HG03457 (cell line): ENCODE measurements around the gene ZHX3.

Source experiments
- ATAC-seq: cut with Tn5 transposase; IDR thresholded peaks from one replicate; pipeline ENCODE4 v1.9.1; 2021; ENCODE audit warnings: moderate number of reproducible peaks; ENCODE audit not compliant: unreplicated experiment

The ZHX3 gene

GRCh38 chr20:41355598-41356203, 38.2 kb upstream of the ZHX3 start:
- no peak for ATAC-seq

GRCh38 chr20:41355192-41355591, 37.7 kb upstream of the ZHX3 start:
- ATAC-seq = no peak

DNA sequence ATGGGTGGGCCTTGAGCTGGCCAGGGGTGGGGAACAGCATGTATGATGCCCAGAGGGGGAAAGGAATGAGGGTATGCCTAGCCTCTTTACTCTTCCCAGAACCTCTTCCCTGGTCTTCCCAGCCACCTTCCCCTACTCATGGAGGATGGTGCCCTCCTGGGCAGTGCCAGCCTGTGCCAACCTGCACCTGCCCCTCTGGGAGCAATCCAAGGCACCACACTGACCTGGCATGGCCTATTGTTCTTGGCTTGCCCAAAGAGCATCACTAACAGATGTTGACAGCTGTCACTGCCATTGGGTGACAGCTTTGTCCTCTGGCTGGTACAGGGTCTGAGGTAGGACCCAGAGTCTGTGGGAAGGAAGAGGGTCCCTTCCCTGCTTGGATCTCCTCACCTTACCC, 36.0 kb upstream of the ZHX3 start:
- ATAC-seq = no peak

DNA sequence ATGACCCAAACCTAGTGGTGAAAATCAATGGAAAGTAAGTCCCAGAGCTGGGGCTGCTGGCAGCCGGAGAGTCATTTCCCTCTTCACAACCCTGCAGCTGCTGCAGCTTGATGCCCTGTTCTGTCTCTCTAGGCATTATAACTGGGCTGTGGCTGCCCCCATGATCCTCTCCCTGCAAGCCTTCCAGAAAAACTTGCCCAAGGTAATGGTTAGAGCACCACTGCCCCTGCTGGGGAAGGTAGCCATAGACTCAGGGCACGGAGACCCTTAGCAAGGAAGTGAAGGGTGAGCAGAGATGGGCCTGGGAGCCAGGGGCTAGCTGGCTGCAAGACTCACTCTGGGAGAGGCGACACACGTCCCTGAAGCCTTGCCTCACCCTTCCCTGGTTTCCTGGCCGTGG, 35.1 kb upstream of the ZHX3 start:
- no peak for ATAC-seq

DNA sequence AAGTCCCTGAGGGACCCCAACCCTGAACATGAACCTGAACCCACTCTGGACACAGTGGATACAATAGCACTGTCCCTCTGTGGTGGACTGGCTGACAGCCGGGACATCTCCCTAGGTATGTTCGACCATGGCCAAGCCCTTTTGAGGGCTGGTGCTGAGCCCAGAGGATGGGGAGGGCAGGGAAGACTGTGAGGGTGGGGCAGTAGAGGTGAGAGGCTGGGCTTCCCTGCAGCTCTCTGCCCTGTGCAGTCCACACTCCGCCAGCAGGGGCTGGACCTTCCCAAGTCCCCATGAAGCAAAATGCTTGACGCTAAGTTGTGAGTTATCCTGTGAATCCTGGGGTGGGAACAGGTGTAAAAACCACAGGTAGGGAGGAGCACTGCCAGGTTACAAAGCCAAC, 34.6 kb upstream of the ZHX3 start:
- no peak for ATAC-seq

DNA sequence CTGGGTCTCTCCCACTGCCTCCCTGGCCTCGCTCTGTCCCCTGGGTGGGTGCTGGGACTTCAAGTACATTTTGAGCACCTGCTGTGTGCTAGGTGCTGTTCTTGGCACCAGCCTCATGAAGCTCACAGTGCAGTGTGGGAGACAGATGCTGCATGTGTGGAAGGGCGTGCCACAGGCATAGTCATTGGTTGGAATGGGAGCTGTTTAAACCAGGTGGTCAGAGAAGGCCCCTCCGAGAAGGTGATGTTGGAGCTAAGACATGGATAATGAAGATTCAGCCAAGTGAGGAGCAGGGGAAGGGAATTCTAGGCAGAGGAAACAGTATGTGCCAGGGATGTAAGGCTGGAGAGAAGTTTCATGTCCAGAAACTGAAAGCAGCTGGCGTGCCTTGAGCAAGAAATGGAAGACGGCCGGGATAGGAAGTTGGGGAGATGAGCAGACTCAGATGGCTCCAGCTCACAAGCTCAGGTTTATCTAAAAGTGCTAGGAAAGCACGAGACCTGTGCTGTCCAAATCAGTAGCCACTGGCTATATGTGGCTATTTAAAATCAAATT, 33.0 kb upstream of the ZHX3 start:
- no peak for ATAC-seq

DNA sequence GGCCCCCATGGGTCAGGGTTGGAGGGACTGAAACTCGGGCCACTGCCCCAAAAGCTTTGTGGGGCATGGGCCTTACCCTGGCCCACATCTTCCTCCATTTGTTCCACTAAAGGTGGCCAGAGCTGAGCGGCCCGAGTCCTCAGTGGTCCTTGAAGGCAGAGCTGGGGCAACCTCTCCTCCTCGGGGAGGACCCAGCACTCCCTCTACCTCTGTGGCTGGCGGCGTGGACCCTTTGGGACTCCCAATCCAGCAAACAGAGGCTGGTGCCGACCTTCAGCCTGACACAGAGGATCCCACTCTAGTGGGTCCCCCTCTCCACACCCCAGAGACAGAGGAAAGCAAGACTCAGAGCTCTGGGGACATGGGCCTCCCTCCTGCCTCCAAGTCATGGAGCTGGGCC, 32.4 kb upstream of the ZHX3 start:
- no peak for ATAC-seq

- ATAC-seq = no peak
These were observed 31.7 kb upstream of the ZHX3 start for GRCh38 chr20:41349266-41349665.

GRCh38 chr20:41348430-41349172, 31.1 kb upstream of the ZHX3 start:
- ATAC-seq = no peak

DNA sequence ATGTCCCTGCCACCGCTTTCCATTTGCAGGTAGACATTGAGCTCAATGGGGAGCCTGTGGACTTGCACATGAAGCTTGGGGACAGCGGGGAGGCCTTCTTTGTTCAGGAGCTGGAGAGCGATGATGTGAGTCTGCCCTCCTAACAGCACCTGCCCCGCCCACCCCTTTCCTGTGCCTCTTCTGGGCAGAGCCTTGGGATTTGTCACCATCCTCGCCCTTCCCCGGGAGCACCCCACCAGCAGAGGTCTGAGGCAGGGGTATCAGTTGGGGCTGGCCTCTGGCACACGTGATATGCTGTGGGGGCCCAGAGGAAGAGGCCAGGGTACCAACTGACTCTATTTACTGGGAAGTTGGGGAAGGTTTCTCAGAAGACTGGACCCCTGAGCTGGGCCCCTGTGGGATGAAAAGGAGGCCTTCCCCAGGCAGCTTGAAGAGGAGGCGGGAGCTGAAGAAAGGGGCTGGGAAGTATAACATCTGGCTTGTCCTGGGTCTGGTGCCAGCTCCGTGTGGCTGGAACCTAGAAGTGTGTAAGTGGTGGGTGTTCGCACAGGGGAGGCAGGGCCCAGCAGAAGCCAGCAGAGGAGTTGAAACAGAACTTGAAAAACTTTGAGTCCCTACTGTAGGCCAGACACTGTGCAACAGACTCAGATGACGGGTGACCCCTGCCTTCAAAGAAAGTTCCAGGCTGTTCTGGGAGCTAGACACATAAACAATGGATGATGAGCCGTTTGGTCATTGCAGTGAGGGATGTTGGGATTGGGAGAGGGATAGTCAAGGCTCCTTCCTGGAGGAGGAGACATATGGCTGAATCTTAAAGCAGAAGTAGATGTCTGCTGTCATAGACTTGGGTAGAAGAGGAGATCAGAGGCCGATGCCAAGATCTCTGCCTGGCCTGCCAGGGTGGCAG, 30.2 kb upstream of the ZHX3 start:
- ATAC-seq = no peak

DNA sequence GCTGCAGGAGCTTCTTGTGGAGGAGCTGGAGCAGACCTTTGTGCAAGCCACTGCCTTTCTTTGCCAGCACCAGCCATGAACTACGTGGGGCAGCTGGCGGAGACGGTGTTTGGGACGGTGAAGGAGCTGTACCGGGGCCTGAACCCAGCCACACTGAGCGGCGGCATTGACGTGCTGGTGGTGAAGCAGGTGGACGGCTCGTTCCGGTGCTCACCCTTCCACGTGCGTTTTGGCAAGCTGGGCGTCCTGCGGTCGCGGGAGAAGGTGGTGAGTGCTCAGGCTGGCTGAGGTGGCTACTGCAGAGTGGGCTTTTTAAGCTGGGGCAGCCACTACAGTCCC, 28.2 kb upstream of the ZHX3 start:
- no peak for ATAC-seq

DNA sequence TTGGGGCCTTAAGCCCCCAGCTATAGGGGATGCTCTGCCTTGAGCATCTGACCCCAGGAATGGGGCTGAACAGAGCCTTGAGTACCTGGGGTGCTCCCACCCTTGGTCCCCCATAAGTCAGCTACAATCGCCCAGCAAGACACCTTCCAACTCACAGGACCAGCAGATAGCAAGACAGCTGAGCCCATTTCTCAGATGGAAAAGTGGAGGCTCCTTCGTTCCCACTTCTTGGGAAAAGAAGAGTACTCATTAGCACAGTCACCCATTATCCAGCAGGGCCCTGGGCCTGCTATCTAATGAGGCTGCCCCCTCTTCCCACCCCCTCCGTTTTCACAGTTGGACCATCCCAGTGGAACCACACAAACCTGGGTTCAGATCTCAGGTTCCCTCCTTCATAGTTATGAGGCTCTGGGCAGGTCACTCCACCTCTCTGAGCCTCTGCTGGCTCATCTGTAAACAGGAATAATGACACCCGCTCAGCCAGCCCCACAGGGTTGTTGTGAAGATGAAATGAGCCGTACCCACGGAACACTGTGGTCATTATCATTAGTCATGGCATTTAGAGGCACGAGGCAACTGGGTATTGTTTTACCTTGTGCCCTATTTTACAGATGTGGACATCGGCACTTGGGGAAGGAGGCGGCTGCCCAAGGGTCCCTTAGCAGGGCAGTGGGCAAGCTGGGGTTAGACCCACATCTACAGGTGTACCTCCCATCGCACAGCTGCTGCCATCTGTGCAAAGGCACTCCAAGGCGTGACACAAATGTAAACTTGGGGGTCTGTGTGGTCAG, 27.6 kb upstream of the ZHX3 start:
- no peak for ATAC-seq

DNA sequence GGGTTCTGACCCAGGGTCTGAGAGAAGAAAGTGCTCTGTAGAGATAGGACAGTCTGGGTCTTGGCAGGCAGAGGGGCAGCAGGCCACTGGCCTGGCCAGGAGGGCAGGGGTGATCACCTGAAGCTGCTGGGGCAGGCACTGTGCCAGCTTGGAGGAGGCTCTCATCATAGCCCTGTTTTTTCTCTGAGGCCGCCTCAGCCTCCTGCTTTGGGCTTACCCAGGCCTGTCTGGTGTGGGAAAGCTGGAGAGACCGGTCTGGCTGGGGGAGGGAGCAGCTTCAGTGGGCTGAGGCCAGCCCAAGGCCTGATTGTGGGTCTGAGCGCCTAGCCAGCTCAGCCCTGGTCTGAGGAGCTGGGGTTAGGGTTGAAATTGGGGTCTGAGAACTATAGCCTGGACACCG, 26.9 kb upstream of the ZHX3 start:
- no peak for ATAC-seq

DNA sequence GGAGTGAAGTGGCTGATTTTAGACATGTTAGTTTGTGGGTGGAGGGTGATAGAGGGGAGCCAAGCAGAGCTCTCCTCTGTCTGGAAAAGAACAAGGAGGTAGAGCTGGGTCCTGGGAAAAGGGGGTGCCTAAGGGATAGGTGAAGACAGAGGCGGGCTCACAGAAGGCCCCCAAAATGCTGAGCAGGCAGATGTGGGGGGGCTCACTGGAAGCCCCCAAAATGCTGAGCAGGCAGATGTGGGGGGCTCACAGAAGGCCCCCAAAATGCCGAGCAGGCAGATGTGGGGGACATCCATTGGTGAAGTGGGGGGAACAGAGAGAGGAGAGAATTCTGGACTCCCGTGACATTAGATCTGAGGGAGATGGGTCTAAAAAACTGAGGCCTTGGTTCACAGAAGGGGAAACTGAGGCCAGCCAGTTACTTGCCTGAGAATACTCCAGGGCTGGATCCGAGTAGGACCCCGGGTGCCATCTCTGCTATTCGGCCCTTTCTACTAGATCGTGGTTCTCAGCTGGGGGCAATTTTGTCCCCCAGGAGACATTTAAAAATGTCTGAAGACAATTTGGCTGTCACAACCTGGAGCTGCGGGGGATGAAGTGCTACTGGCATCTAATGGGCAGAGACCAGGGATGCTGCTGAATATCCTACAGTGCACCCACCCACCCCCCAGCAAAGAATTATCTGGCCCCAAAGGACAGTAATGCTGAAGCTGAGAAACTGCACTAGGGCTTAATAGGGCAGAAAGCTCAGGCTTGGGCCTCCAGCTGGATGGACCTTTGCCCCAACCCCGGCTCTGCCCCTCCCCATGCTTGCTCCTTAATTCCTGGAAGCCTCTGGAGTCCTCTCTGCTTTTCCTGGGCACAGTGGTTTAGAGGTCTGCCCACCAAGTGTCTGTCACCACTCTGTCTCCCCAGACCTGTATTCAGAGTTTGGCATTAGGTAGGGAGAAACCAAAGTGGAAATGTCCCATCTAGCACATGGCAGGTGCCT, 25.2 kb upstream of the ZHX3 start:
- ATAC-seq = no peak

DNA sequence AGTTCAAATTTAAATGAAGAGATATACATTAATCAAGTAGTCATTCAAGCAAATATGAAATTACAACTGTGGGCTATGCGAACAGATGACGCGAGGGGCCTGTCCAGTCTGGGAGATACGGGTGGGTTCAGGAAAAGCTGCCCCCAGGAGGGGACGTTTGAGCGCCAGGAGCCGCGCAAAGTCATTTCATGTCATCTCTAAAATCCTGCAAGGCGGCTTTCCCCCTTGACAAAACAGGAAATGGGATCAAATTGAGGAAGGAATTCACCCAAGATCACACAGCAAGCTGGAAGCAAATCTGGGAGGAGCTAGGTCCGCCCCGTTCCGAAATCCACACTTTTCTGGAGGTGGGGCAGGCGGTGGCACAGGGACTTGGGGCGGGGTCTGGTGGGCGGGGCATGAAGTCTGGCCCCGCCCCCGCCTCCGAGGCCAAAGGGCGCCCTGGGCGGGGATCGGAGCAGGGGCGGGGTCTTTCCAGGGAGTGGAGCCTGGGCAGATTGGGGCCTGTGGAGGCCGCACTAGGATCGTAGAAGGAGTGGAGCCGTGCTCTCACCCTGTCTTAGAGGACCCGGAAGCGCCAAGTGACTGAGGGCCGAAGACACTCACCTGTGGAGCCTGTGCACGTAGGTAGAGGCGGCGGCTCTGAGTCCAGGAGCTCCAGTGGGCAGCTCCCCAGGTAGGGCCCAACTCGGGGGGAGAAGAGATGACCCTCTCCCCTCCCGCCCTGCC, 23.0 kb upstream of the ZHX3 start, which contains the start of gene LPIN3:
TSS of gene LPIN3 (plus strand) at position 495 of the 729 bp plus-strand sequence. CDS start 4,983 bp downstream, outside the sequence.
- no peak for ATAC-seq

GRCh38 chr20:41339957-41340326, 22.4 kb upstream of the ZHX3 start:
- peak; percentile 73 for ATAC-seq

DNA sequence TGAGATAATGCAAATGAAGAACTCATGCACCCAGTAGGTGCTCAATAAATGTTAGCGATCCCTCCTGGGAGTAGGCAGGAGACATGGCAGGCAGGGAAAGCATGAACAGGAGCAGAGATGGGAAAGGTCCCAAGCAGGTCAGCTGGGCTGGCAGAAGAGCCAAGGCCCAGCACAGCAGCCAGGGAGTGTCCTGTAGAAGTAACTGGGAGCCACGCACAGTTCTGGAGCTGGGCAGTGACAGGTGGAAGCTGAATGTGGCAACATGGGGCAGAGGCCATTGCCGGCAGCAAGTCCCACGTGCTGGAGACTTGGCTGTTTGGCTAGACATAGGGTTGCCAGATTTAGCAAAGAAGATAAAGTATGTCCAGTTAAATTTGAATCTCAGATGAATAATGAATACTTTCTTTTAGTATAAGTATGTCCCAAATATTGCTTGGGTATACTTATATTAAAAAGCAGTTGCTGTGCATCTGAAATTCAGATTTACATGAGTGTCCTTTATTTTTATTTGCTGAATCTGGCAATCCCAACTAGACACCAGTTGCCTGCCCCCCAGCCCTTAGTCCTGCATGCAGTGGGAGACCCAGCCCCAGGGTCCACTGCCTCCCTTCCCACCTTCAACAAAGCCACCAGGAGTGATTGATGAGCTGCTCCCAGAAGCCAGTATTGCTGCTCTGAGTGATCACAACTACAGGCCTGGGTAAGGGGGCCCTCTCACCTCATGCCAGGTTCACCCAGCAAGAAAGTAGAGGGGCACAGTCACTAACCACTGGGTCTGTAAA, 19.4 kb upstream of the ZHX3 start:
- no peak for ATAC-seq

GRCh38 chr20:41335591-41335990, 18.1 kb upstream of the ZHX3 start:
- no peak for ATAC-seq
